HG03095 (cell line): Measurements from ENCODE around the gene FES.
"Not testable (repeated sequence)": the region's sequence is repeated elsewhere in the genome, so short reads cannot be mapped to it uniquely, and the experiment has no call there.

Source experiments
- ATAC-seq: cut with Tn5 transposase; IDR thresholded peaks from one replicate; pipeline ENCODE4 v1.9.1; 2021; ENCODE audit warnings: moderate library complexity; ENCODE audit not compliant: unreplicated experiment

Gene FES

GRCh38 chr15:90890839-90891238, 6.5 kb downstream of the FES start:
- no peak for ATAC-seq

GRCh38 chr15:90891346-90891949, 7.1 kb downstream of the FES start:
- ATAC-seq, result no peak

DNA sequence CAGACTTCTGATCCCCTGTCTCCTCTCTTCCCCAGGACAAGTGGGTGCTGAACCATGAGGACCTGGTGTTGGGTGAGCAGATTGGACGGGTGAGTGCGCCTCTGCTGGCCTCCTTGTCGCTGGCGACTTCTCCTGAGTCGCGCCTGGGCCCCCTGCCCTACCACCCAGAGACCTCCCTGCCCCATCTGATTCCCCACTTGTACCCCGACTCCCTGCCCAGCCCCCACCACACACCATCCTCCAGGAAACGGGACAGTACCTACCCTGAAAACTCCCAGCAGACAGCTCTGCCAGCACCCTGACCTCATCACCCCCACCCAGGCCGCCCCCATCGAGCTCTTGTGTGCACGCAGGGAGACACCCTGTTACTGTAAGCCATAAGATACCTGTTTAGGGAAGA, 7.7 kb downstream of the FES start:
- ATAC-seq, result no peak

DNA sequence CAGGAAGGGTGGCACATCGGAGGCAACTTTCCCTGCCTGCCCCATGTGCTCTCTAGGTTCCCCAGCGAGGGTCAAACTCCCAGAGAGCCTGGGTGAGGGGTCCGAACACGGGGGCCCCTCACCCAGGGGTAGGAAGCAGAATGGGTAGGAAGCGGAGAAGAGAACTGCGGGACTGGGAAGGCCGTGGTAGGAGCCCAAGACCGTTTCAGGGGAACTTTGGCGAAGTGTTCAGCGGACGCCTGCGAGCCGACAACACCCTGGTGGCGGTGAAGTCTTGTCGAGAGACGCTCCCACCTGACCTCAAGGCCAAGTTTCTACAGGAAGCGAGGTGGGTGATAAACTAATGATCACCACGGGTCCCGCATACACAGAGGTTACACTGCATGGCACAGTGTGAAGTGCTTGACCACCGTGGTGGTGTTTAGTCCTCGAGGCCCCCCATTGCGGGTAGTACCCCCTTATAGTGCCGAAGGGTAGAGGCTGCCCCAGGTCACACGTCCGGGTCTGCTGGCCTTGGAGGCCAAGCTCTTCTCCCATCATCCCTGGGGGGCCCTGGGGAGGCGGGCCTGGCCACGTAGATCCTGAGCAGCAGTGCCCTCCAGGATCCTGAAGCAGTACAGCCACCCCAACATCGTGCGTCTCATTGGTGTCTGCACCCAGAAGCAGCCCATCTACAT, 8.3 kb downstream of the FES start:
- ATAC-seq, result no peak

DNA sequence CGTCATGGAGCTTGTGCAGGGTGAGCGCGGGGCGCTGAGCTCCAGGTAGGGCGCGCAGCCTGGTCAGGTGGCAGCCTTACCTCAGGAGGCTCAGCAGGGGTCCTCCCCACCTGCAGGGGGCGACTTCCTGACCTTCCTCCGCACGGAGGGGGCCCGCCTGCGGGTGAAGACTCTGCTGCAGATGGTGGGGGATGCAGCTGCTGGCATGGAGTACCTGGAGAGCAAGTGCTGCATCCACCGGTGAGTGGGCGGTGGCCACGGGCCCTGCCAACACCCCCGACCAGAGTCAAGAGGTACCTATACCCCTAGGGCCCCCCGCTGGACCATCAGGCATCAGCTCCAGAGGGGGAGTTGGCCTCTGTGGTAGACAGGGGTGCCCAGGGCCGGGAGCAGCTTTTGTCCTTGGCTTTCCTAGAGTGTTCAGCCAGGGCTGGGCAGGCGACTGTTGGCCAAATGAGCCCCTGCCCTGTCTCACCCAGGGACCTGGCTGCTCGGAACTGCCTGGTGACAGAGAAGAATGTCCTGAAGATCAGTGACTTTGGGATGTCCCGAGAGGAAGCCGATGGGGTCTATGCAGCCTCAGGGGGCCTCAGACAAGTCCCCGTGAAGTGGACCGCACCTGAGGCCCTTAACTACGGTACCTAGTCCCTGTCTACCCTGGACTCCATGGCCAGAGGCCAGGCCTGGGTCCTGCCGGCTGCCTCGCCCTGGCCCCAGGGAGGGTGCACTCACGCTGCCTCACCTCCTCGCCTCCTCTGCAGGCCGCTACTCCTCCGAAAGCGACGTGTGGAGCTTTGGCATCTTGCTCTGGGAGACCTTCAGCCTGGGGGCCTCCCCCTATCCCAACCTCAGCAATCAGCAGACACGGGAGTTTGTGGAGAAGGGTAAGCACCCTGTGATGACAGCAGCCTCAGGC, 9.1 kb downstream of the FES start:
- no peak for ATAC-seq

DNA sequence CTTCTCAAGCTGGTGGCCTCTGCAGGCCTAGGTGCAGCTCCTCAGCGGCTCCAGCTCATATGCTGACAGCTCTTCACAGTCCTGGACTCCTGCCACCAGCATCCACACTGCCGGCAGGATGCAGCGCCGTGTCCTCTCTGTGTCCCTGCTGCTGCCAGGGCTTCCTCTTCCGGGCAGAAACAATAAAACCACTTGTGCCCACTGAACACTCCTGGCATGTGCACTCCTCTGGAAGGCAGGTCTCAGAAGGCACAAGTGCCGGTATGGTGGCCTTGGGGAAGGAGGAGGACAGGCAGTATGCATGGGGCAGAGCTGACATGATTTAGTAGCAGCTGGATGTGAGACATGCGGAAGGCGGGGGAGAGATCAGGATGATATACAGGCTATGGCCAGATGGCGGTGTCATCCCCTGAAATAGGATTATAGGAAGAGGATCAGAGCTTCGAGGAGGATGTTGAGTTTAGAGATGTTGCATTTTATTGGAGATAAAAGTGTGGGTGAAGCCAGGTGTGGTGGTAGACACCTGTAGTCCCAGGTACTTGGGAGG, 11.3 kb downstream of the FES start:
- ATAC-seq, result no peak

GRCh38 chr15:90897131-90897655, 12.9 kb downstream of the FES start:
- not testable (repeated sequence) for ATAC-seq

- ATAC-seq, result no peak
These were observed 17.1 kb downstream of the FES start for GRCh38 chr15:90901175-90902039.

GRCh38 chr15:90902040-90902839, 17.9 kb downstream of the FES start:
- peak; percentile 64 for ATAC-seq

DNA sequence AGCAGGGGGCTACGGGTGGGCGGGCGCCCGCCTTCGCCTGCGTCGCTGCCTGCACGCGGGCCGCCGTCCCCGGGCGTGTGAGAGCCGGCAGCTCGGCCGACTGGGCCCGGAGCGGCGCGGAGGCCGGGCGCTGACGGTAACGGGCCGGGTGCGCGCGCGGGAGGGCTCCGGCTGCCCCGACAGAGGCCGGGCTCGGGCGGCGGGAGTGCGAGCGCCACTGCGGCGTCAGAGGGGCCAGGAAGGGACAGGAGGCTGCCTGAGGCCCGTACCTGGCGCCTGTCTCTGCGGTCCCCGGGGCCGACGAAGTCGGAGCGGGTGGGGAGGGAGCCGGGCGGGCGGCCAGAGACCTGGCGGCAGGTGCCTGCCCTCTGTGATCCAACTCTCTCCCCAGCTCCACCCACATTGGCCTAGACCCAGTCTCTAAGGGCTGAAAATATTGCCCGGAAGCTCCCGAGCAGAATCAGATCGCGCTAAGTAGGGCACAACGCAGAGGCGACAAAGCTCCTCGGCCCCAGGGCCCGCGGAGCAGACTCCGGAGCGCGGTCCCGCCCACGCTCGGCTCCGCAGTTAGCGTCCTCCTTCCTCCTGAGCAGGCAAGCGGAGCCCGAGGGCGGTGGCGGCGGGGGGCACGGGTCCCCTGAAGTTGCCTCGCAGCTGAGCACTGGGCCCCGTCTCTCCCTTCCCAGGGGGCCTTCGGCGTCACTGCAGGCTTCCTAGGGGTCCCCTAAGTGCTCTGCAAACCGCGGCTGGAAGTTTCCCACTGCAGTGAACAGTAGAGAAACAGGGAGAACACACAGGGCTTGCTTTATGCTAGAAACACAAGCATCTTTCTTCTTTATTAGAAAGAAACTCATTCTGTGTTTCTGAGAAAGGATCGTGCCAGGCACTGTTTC, 18.8 kb downstream of the FES start, which contains the start of gene MAN2A2:
MAN2A2 (plus strand) TSS at position 463 of the 893 bp plus-strand sequence. CDS start 906 bp downstream, outside the sequence.
- ATAC-seq, result peak; percentile 46

GRCh38 chr15:90903733-90904536, 19.6 kb downstream of the FES start:
- ATAC-seq, result no peak

DNA sequence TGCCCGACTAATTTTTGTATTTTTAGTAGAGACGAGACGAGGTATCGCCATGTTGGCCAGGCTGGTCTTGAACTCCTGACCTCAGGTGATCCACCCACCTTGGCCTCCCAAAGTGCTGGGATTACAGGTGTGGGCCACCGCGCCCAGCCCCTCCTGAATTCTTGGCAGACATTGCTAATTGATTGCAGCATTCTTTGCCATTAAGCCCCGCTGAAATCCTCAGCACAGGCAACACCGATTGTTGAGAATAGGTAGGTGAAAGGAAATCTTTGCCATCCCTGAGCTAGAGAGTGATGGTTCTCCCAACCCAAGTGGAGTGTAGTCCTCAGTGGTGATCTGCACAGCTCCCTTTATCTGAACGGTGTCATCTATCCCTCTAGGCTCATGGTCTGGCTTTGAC, 20.4 kb downstream of the FES start:
- ATAC-seq, result no peak

GRCh38 chr15:90905306-90906180, 21.2 kb downstream of the FES start:
- no peak for ATAC-seq

- no peak for ATAC-seq
These were observed 22.0 kb downstream of the FES start for GRCh38 chr15:90906181-90906849.

GRCh38 chr15:90907051-90907660, 22.9 kb downstream of the FES start:
- no peak for ATAC-seq
